GM12891 (cell line): Measurements from ENCODE around the gene VPS13D.

ENCODE experiments used
- POLR2A ChIP-seq: IDR thresholded peaks from 2 replicates; pipeline ENCODE4 v1.6.1; 2011; ENCODE audit warnings: low read depth, low read length, control low read depth
- POLR2AphosphoS5 ChIP-seq: IDR thresholded peaks from 2 replicates; pipeline ENCODE4 v1.6.1; 2011; ENCODE audit warnings: low read depth, low read length, control low read depth

DNA sequence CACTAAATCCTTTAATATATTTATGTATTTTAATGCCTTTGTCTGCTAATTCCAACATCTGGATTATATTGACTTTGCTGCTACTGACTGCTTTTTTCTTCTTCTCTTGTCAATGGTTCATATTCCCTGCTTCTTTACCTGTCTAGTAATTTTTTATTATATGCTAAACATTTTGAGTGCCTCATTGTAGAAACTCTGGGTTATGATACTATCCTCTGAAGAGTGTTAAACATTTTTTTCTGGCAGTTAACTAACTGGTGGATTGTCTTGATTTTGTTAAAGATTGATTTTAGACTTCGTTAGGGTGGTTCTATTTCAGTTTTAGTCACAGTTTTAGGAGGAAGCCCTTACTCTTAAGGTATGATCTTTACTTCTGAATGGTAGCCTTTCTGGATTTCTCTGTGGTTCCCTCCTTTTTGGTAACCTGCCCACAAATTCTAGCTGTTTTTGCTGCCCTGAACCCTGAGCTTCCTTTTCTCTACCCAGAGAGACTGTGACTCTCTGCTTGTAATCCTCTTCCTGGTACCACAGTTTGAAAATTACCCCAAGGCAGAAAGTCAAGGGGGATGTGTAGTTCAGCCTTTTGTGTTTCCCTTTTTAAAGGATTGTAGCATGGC is 306.3 kb downstream of the VPS13D start:
- TF ChIP-seq POLR2A: no peak
- TF ChIP-seq POLR2AphosphoS5: no peak
